NCI-H345 (cell line): Measurements from ENCODE around the gene ZNF273.
A peak's percentile ranks its signal among the peaks of the same experiment; 100 is the strongest.
"Not testable (repeated sequence)": the region's sequence is repeated elsewhere in the genome, so short reads cannot be mapped to it uniquely, and the experiment has no call there.

Experiments used
- DNase-seq: peaks from one replicate; lab custom pipeline; 2025; lab: John Stamatoyannopoulos, UW

The ZNF273 gene

GRCh38 chr7:64944667-64945502, 41.8 kb downstream of the ZNF273 start:
- not testable (repeated sequence) for DNase-seq

GRCh38 chr7:64945503-64946175, 42.6 kb downstream of the ZNF273 start:
- no peak for DNase-seq

GRCh38 chr7:64946772-64947171, 43.7 kb downstream of the ZNF273 start:
- DNase-seq, result peak; percentile 32

- peak; percentile 20 for DNase-seq
These were observed 44.4 kb downstream of the ZNF273 start for GRCh38 chr7:64947252-64948000.

- not testable (repeated sequence) for DNase-seq
These were observed 45.7 kb downstream of the ZNF273 start for GRCh38 chr7:64948774-64949173.

GRCh38 chr7:64950673-64951072, 47.6 kb downstream of the ZNF273 start:
- not testable (repeated sequence) for DNase-seq

- DNase-seq, result peak; percentile 58
These were observed 48.3 kb downstream of the ZNF273 start for GRCh38 chr7:64951250-64951848.

GRCh38 chr7:64959072-64959747, 56.1 kb downstream of the ZNF273 start:
- peak; percentile 81 for DNase-seq

- no peak for DNase-seq
These were observed 62.5 kb downstream of the ZNF273 start for GRCh38 chr7:64965594-64965993.

- no peak for DNase-seq
These were observed 75.6 kb downstream of the ZNF273 start for GRCh38 chr7:64978497-64979203.
